DND-41 (cell line): ENCODE results near the gene SLC1A6.

ENCODE experiments used
- ATAC-seq: fragments of 200-7000 bp; cut with Tn5 transposase; 3 replicates; pipeline ENCODE4 v1.9.1; 2021; ENCODE audit warnings: low read depth; ENCODE audit not compliant: insufficient read depth
- DNase-seq: peaks from one replicate; pipeline ENCODE4 v3.0.0-alpha.2; 2020
- H2AFZ ChIP-seq: 2 replicates; pipeline ENCODE4 v1.6.0; 2012; ENCODE audit warnings: low read depth, low read length
- H3K27ac ChIP-seq: 2 replicates; pipeline ENCODE4 v1.5.1; 2012; ENCODE audit warnings: low read length, inconsistent platforms
- H3K27me3 ChIP-seq: fragments of 200-600 bp; sonication (generic); 2 replicates; pipeline ENCODE4 v1.6.0; 2012; ENCODE audit warnings: low read length, mild to moderate bottlenecking, inconsistent platforms; ENCODE audit not compliant: insufficient read depth, poor library complexity
- H3K36me3 ChIP-seq: 2 replicates; pipeline ENCODE4 v1.5.1; 2012; ENCODE audit warnings: low read length, inconsistent platforms; ENCODE audit not compliant: insufficient read depth
- H3K4me1 ChIP-seq: 2 replicates; pipeline ENCODE4 v1.5.1; 2012; ENCODE audit warnings: mild to moderate bottlenecking, low read length; ENCODE audit not compliant: insufficient read depth
- H3K4me2 ChIP-seq: 2 replicates; pipeline ENCODE4 v1.6.0; 2012; ENCODE audit warnings: mild to moderate bottlenecking, moderate library complexity, low read length, inconsistent platforms; ENCODE audit not compliant: insufficient read depth
- H3K4me3 ChIP-seq, 2 experiments: fragments of 200-600 bp in 1 of 2; shearing (Covaris generic) in 1 of 2; 2 replicates each; pipeline ENCODE4 v1.5.1; 2012 to 2016; ENCODE audit warnings: inconsistent platforms in 2 of 2, low read length in 2 of 2, mild to moderate bottlenecking in 2 of 2, low read depth in 1 of 2, moderate library complexity in 1 of 2
- H3K79me2 ChIP-seq: 2 replicates; pipeline ENCODE4 v1.6.0; 2012; ENCODE audit warnings: low read length, inconsistent platforms; ENCODE audit not compliant: insufficient read depth
- H3K9ac ChIP-seq: 2 replicates; pipeline ENCODE4 v1.6.0; 2012; ENCODE audit warnings: low read depth, mild to moderate bottlenecking, inconsistent platforms, low read length, moderate library complexity
- H3K9me3 ChIP-seq: 2 replicates; pipeline ENCODE4 v1.5.1; 2012; ENCODE audit warnings: low read length, moderate library complexity, mild to moderate bottlenecking, inconsistent platforms; ENCODE audit not compliant: insufficient read depth, severe bottlenecking
- H4K20me1 ChIP-seq: 2 replicates; pipeline ENCODE4 v1.6.0; 2012; ENCODE audit warnings: low read length; ENCODE audit not compliant: insufficient read depth
- EZH2 ChIP-seq: IDR thresholded peaks from 3 replicates; pipeline ENCODE4 v1.6.1; 2012; ENCODE audit warnings: borderline replicate concordance, low read depth, mild to moderate bottlenecking, moderate library complexity, low read length, inconsistent platforms; ENCODE audit not compliant: severe bottlenecking
- TF ChIP-seq, protein P1 (sequence below): IDR thresholded peaks from 2 replicates; pipeline ENCODE4 v1.5.1; 2012; ENCODE audit warnings: borderline replicate concordance, low read length, moderate library complexity, mild to moderate bottlenecking; ENCODE audit not compliant: poor library complexity, severe bottlenecking; ENCODE audit errors: extremely low read depth

The SLC1A6 gene

DNA sequence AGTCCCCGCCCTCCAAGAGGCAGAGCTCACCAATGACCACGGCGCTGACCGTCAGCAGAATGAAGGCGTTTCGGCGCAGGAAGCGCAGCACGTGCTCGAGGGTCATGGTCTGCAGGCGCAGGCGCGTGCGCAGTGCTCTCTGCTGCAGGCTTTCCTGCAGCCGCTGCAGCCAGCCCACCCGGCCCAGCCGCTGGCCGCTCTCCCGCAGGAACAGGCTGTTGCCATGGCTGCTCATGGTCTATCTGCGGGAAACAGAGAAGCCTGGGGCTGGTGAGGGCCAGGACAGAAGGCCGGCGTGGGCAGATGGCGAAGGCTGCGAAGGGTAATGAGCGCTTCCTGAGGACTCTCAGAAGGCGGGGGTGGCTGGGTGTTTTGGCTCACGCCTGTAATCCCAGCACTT, 7.0 kb downstream of the SLC1A6 start:
- no peak overlapping the region for H3K27ac ChIP-seq
- H4K20me1 ChIP-seq = no peaks in the 10 kb centered on the region
- H3K36me3 ChIP-seq = no peaks in the 10 kb centered on the region
- ATAC-seq (no peak), DNase-seq (no peak)
- H3K4me2 ChIP-seq = no peak overlapping the region
- no peaks in the 10 kb centered on the region for H3K27me3 ChIP-seq
- H2AFZ ChIP-seq = no peak overlapping the region
- TF ChIP-seq, protein P1, sequence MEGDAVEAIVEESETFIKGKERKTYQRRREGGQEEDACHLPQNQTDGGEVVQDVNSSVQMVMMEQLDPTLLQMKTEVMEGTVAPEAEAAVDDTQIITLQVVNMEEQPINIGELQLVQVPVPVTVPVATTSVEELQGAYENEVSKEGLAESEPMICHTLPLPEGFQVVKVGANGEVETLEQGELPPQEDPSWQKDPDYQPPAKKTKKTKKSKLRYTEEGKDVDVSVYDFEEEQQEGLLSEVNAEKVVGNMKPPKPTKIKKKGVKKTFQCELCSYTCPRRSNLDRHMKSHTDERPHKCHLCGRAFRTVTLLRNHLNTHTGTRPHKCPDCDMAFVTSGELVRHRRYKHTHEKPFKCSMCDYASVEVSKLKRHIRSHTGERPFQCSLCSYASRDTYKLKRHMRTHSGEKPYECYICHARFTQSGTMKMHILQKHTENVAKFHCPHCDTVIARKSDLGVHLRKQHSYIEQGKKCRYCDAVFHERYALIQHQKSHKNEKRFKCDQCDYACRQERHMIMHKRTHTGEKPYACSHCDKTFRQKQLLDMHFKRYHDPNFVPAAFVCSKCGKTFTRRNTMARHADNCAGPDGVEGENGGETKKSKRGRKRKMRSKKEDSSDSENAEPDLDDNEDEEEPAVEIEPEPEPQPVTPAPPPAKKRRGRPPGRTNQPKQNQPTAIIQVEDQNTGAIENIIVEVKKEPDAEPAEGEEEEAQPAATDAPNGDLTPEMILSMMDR = no peak
- no peak for TF ChIP-seq EZH2
- no peaks in the 10 kb centered on the region for H3K4me1 ChIP-seq
- no peak overlapping the region for H3K9ac ChIP-seq
- H3K4me3 ChIP-seq = no peak overlapping the region
- H3K79me2 ChIP-seq = no peaks in the 10 kb centered on the region
- no peaks in the 10 kb centered on the region for H3K9me3 ChIP-seq

DNA sequence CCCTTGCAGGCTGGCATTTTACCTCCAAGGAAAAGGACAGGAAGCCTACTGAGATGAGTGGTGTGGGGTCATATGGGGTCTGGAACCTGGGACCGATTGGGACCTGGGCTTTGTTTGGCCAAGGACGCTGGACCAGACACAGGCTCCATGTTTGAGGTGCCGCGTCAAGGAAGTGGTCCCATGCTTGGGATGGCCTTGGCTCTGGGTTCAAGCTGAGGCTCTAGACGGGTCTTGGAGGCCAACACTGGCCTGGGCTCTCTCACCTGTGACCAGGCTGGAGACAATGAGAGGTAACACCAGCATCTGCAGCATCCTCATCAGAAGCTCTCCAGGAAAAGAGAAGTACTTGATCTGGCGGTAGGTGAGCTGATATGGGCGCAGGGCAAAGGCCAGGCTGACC, 8.2 kb downstream of the SLC1A6 start:
- no peak overlapping the region for H3K4me2 ChIP-seq
- ATAC-seq = no peak

DNA sequence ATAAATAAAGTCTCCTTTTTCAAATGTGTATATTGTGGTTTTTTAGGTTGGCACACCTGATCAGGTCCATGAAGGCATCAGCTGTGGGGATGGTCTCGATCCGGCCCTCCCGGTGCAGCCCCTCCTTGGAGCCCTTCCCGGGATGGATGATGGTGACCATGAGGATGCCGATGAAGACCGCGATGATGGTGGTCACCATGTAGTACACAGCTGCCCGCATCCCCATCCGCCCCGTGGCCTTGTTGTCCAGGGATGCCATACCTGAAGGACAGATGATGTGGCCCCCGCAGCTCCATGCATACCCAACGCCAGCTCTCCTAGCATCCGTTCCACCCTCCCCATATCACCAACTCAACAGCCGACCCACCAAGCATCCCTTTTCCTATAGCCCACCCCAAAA, 11.4 kb downstream of the SLC1A6 start:
- Histone ChIP-seq H3K27ac (no peak overlapping the region), H2AFZ (no peak overlapping the region), H3K27me3 (no peaks in the 10 kb centered on the region), H3K4me3 (no peak overlapping the region), H3K4me1 (no peaks in the 10 kb centered on the region), H3K9me3 (no peaks in the 10 kb centered on the region), H4K20me1 (no peaks in the 10 kb centered on the region), H3K4me2 (no peak overlapping the region), H3K36me3 (no peaks in the 10 kb centered on the region), H3K9ac (no peak overlapping the region), H3K79me2 (no peaks in the 10 kb centered on the region)
- TF ChIP-seq EZH2 = no peak
- TF ChIP-seq, protein P1 = no peak
- DNase-seq (no peak), ATAC-seq (no peak)

More for the DNA sequence above, 8.2 kb downstream of the SLC1A6 start:
- DNase-seq = no peak
- no peak overlapping the region for H3K4me3 ChIP-seq
- H3K9me3 ChIP-seq = no peaks in the 10 kb centered on the region
- no peak overlapping the region for H2AFZ ChIP-seq
- no peak overlapping the region for H3K27ac ChIP-seq
- H3K27me3 ChIP-seq = no peaks in the 10 kb centered on the region
- no peaks in the 10 kb centered on the region for H3K4me1 ChIP-seq
- no peaks in the 10 kb centered on the region for H4K20me1 ChIP-seq
- no peak overlapping the region for H3K9ac ChIP-seq
- no peaks in the 10 kb centered on the region for H3K36me3 ChIP-seq
- no peaks in the 10 kb centered on the region for H3K79me2 ChIP-seq
- TF ChIP-seq, protein P1 = no peak
- no peak for TF ChIP-seq EZH2

DNA sequence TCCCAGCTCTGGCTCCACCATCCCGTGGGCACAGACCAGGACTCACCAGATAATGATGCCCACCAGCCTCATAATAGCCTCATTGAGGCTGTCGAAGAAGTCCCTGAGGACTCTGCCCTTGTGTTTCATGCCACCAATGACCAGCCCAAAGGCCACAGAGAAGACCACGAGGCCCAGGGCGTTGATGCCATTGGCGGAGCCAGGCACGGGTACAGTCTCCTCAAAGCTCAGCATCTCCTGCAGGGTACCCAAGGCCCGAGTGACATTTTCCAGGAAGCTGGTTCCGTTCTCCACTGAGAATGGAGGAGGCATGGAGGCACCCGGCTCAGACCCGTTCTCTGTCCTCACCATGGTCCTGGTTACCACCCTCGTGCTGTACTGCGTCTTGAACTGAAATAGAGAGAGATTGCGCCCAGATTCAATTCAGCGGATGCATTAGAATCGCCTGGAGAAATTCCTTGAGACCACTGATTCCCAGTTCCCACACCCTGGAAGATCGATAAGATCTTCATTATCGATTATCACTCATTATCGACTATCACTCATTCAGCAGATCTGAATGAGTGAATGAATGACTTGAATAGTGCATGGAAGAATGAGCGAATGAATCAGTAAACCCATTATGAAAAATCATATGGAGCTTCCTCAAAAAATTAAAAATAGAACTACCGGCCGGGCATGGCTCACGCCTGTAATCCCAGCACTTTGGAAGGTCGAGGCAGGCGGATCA, 17.5 kb downstream of the SLC1A6 start:
- TF ChIP-seq EZH2 = no peak
- TF ChIP-seq, protein P1 = no peak
- no peaks in the 10 kb centered on the region for H3K27me3 ChIP-seq
- DNase-seq (no peak), ATAC-seq (no peak)
- no peak overlapping the region for H3K4me2 ChIP-seq
- no peaks in the 10 kb centered on the region for H3K4me1 ChIP-seq
- H3K4me3 ChIP-seq = no peak overlapping the region
- H3K27ac ChIP-seq = no peak overlapping the region
- H3K9me3 ChIP-seq = peaks cover 7% of the 10 kb centered on the region
- H3K9ac ChIP-seq = no peak overlapping the region
- H3K36me3 ChIP-seq = no peaks in the 10 kb centered on the region
- no peaks in the 10 kb centered on the region for H4K20me1 ChIP-seq
- no peak overlapping the region for H2AFZ ChIP-seq
- no peaks in the 10 kb centered on the region for H3K79me2 ChIP-seq
